LNCaP clone FGC (cell line): ENCODE measurements around the gene UGT3A2.

Experiments
- DNase-seq: peaks from one replicate; pipeline ENCODE4 v3.0.0-alpha.2; 2011; ENCODE audit warnings: low read depth
- H3K4me3 ChIP-seq: 2 replicates; pipeline ENCODE4 v1.5.1; 2011; ENCODE audit warnings: mild to moderate bottlenecking, low read depth, low read length, control low read depth
- TF ChIP-seq, protein P1 (sequence below): IDR thresholded peaks from 2 replicates; pipeline ENCODE4 v1.5.1; 2012; ENCODE audit warnings: mild to moderate bottlenecking; ENCODE audit not compliant: control insufficient read depth, insufficient read depth; ENCODE audit errors: extremely low read depth

Gene UGT3A2

DNA sequence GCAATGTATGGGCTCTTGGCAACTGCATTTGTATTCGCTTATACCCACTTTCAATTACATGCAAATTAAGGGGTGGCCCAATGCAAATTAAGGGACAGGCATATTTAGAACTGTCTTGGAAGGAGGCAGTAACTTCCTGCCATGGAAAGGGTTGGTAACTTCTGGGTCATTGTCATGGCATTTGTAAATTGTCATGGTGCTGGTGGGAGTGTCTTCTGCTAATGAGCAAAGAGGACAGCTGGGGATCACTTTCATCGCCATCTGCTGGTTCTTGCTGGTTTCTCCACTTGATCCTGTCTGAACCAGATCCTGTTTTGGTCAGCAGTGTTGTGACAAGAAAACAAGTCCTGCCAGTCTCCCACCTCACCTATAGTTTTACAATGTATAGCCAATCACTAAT lies 23.3 kb upstream of the UGT3A2 start:
- H3K4me3 ChIP-seq, result no peak overlapping the region
- TF ChIP-seq, protein P1, sequence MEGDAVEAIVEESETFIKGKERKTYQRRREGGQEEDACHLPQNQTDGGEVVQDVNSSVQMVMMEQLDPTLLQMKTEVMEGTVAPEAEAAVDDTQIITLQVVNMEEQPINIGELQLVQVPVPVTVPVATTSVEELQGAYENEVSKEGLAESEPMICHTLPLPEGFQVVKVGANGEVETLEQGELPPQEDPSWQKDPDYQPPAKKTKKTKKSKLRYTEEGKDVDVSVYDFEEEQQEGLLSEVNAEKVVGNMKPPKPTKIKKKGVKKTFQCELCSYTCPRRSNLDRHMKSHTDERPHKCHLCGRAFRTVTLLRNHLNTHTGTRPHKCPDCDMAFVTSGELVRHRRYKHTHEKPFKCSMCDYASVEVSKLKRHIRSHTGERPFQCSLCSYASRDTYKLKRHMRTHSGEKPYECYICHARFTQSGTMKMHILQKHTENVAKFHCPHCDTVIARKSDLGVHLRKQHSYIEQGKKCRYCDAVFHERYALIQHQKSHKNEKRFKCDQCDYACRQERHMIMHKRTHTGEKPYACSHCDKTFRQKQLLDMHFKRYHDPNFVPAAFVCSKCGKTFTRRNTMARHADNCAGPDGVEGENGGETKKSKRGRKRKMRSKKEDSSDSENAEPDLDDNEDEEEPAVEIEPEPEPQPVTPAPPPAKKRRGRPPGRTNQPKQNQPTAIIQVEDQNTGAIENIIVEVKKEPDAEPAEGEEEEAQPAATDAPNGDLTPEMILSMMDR, result peak; percentile 58
- peak; percentile 32 for DNase-seq

DNA sequence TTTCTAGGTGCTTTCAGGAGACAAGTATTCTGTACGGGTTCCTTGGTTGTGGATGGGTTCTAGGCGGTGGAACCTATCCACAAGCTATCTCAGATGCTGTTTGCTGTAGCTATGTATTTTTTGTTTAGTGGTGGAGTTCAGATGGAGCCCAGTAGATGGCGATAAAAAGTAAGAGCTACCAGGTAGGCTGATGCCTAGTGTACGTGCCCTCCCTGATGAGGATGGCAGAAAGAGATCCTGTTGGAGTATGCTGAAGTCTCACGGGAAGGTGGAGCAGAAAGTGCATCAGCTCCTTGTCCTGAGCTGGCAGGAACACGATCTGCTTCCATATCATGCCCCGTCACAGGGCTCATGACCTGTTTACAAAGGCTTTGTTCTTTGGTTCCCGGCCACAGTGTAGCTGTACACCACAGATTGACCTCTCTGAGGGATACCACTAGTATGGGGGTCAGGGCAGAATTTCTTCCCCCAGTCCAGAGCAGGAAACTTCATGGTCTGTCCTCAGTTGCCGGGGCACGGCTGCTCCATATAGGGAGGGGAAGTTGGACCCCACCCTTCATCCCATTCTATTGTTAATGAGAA lies 12.6 kb upstream of the UGT3A2 start:
- TF ChIP-seq, protein P1, result peak; percentile 86
- peak; percentile 50 for DNase-seq
- H3K4me3 ChIP-seq, result no peak overlapping the region

DNA sequence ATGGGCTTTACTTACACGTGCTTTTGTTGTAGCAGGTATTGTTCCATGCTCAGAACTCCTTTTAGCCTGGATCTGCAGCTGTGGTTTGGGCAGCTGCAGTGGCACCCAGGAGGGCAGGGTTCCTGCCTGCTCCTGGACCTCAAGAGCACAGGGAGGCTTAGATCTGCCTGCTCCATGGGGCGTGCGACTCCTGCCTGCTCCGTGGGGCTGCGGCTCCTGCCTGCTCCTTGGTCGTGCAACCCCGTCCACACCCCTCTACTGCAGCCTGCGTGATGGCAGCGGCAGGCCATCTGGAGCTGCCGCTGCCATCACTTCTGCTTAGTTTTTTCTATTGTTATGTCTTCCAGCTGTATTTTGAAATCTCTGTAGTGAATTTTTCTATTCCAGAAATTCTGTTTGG lies 11.7 kb upstream of the UGT3A2 start:
- no peak for DNase-seq
- TF ChIP-seq, protein P1, result no peak
- H3K4me3 ChIP-seq, result no peak overlapping the region

DNA sequence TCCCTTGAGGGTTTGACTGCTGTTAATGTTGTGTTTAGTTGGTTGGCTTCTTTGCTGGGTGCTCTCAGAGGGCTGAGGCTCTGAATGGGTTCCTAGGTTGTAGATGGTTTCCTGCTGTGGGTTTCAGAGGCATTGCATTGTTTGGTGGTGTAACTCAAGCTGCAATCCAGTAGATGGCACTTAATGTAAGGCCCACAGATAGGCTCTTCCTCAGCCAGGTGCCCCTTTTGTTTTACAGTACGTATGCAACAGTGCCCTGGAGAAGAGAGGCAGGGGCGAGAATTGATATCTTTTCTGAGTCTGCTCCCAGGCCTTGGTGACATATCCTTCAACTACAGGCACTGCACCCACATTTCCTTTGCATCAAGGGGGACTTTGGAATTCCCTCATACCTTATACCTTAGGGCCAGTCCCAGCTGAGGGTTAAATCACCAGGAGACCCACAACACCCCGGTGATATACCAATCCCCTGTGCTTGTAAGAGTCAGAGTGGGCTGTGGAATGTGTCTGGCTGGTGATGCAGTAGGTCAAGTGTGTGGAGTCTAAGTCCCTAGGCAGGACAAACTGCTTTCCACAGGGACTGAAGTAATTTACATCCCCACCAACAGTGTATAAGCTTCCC lies 7.0 kb upstream of the UGT3A2 start:
- no peak overlapping the region for H3K4me3 ChIP-seq
- TF ChIP-seq, protein P1, result peak; percentile 70
- no peak for DNase-seq

- TF ChIP-seq, protein P1, result no peak
- no peak overlapping the region for H3K4me3 ChIP-seq
- no peak for DNase-seq
These were observed 4.2 kb upstream of the UGT3A2 start for GRCh38 chr5:36070687-36071571.

DNA sequence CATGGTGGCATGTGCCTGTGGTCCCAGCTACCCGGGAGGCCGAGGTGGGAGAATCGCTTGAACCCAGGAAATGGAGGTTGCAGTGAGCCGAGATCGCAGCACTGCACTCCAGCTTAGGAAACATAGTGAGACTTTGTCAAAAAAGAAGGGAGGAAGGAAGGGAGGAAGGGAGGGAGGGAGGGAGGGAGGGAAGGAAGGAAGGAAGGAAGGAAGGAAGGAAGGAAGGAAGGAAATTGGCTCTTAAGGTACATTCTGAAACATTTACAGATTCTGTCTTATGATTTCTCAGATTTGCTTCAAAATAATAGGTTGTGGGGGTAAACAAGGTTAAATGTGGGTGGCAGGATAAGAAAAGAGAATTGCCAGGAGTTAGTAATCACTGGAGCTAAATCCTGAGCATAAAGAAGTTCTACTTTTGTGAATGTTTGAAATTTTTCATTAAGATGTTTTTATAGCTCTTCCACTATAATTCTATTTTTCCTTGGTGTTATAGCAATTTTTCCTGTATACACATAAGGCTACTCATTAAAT lies 2.1 kb upstream of the UGT3A2 start:
- no peak overlapping the region for H3K4me3 ChIP-seq
- no peak for DNase-seq
- TF ChIP-seq, protein P1, result no peak
